Inferior parietal cortex (tissue), 1 donor: ENCODE results near the gene RCAN2.
"Not testable (repeated sequence)": the region's sequence is repeated elsewhere in the genome, so short reads cannot be mapped to it uniquely, and the experiment has no call there.

Experiments used
- DNase-seq: peaks from one replicate; pipeline ENCODE4 v3.0.0-alpha.2; 2016; ENCODE audit errors: extremely low spot score

Gene RCAN2

GRCh38 chr6:46440141-46440540, 51.1 kb downstream of the RCAN2 start:
- DNase-seq = no peak

GRCh38 chr6:46438245-46438644, 53.0 kb downstream of the RCAN2 start:
- DNase-seq = no peak

GRCh38 chr6:46437671-46438221, 53.5 kb downstream of the RCAN2 start:
- DNase-seq = peak; percentile 54

- no peak for DNase-seq
Observed at GRCh38 chr6:46422619-46423018, 68.6 kb downstream of the RCAN2 start.

- DNase-seq = no peak
Observed at GRCh38 chr6:46421939-46422338, 69.3 kb downstream of the RCAN2 start.

- no peak for DNase-seq
Observed at GRCh38 chr6:46420921-46421638, 70.2 kb downstream of the RCAN2 start.

- peak; percentile 95 for DNase-seq
Observed at GRCh38 chr6:46419576-46420002, 71.7 kb downstream of the RCAN2 start.

- no peak for DNase-seq
Observed at GRCh38 chr6:46414398-46414797, 76.9 kb downstream of the RCAN2 start.

- no peak for DNase-seq
Observed at GRCh38 chr6:46412662-46413061, 78.6 kb downstream of the RCAN2 start.

GRCh38 chr6:46411456-46412197, 79.6 kb downstream of the RCAN2 start:
- peak; percentile 34 for DNase-seq

- DNase-seq = peak; percentile 84
Observed at GRCh38 chr6:46410334-46410953, 80.8 kb downstream of the RCAN2 start.

- DNase-seq = peak; percentile 25
Observed at GRCh38 chr6:46407776-46408530, 83.3 kb downstream of the RCAN2 start.

- DNase-seq = no peak
Observed at GRCh38 chr6:46407246-46407645, 84.0 kb downstream of the RCAN2 start.

- DNase-seq = not testable (repeated sequence)
Observed at GRCh38 chr6:46405620-46406180, 85.5 kb downstream of the RCAN2 start.

GRCh38 chr6:46400898-46401297, 90.4 kb downstream of the RCAN2 start:
- no peak for DNase-seq

GRCh38 chr6:46395530-46395929, 95.7 kb downstream of the RCAN2 start:
- DNase-seq = no peak

GRCh38 chr6:46393940-46394337, 97.3 kb downstream of the RCAN2 start:
- peak; percentile 70 for DNase-seq

GRCh38 chr6:46393161-46393939, 97.9 kb downstream of the RCAN2 start:
- DNase-seq = no peak

GRCh38 chr6:46392294-46392693, 99.0 kb downstream of the RCAN2 start:
- no peak for DNase-seq

- peak; percentile 86 for DNase-seq
Observed at GRCh38 chr6:46390153-46390876, 100.9 kb downstream of the RCAN2 start.
